IMR-90 (cell line): ENCODE data around the gene FAM161A. TPM values are rescaled to one million over a fixed set of nuclear protein-coding genes. Genes with fewer than 3 reads are reported as not detected.
"Not testable (repeated sequence)": the region's sequence is repeated elsewhere in the genome, so short reads cannot be mapped to it uniquely, and the experiment has no call there.

Source experiments
- ATAC-seq: fragments of 200-7000 bp; cut with Tn5 transposase; 2 replicates; pipeline ENCODE4 v1.9.1; 2020; ENCODE audit warnings: low read depth, mild to moderate bottlenecking, moderate library complexity
- BruUV-seq: library from RNA; stranded (reverse); fragments of 400-500 nt; replicated peaks from 2 replicates; lab custom pipeline; 2021; lab: Mats Ljungman, UMichigan
- CTCF ChIA-PET: fragments of 300-600 bp; formaldehyde crosslinking; extraction: SDS; loops from one replicate; lab custom pipeline; 2021; ENCODE audit warnings: antibody characterized with exemption; lab: Yijun Ruan, JAX
- POLR2A ChIA-PET: fragments of 300-600 bp; sonication (Branson Sonifier 250); formaldehyde crosslinking; loops from one replicate; lab custom pipeline; 2022; ENCODE audit warnings: antibody characterized with exemption; ENCODE audit not compliant: unreplicated experiment; lab: Charles Lee
- DNase-seq: peaks from one replicate; pipeline ENCODE4 v3.0.0; 2013
- H2AFZ ChIP-seq: replicated peaks from 2 replicates; pipeline ENCODE3; 2013; ENCODE audit warnings: low read length, mild to moderate bottlenecking; ENCODE audit not compliant: poor library complexity
- H2AK5ac ChIP-seq: 2 replicates; pipeline ENCODE4 v1.6.1; 2013; ENCODE audit warnings: low read depth, low read length, inconsistent platforms
- H2AK9ac ChIP-seq: replicated peaks from 2 replicates; pipeline ENCODE3; 2013; ENCODE audit warnings: mild to moderate bottlenecking, low read depth, low read length, moderate library complexity; ENCODE audit not compliant: poor library complexity
- H2BK120ac ChIP-seq: 2 replicates; pipeline ENCODE4 v1.6.1; 2013; ENCODE audit warnings: low read depth, low read length, inconsistent platforms
- H2BK15ac ChIP-seq: 3 replicates; pipeline ENCODE4 v1.6.1; 2013; ENCODE audit warnings: low read depth, low read length, inconsistent platforms
- H2BK20ac ChIP-seq: 2 replicates; pipeline ENCODE4 v1.6.1; 2013; ENCODE audit warnings: low read depth, mild to moderate bottlenecking, inconsistent platforms, low read length, moderate library complexity
- H2BK5ac ChIP-seq: 2 replicates; pipeline ENCODE4 v1.6.1; 2013; ENCODE audit warnings: mild to moderate bottlenecking, low read depth, low read length, inconsistent platforms; ENCODE audit not compliant: poor library complexity, severe bottlenecking
- H3K14ac ChIP-seq: replicated peaks from 2 replicates; pipeline ENCODE4 v1.6.1; 2013; ENCODE audit warnings: low read depth, low read length, inconsistent platforms
- H3K18ac ChIP-seq: 2 replicates; pipeline ENCODE4 v1.6.1; 2013; ENCODE audit warnings: low read depth, low read length, control low read depth
- H3K23ac ChIP-seq: 2 replicates; pipeline ENCODE4 v1.6.1; 2013; ENCODE audit warnings: low read depth, low read length, inconsistent platforms
- H3K27ac ChIP-seq: 2 replicates; pipeline ENCODE4 v1.5.1; 2013; ENCODE audit warnings: mild to moderate bottlenecking, control low read depth, low read length; ENCODE audit not compliant: insufficient read depth
- H3K27me3 ChIP-seq: 2 replicates; pipeline ENCODE4 v1.6.1; 2013; ENCODE audit warnings: low read length; ENCODE audit not compliant: control insufficient read depth, insufficient read depth
- H3K36me3 ChIP-seq: 2 replicates; pipeline ENCODE4 v1.6.1; 2013; ENCODE audit warnings: low read length, mixed read lengths; ENCODE audit not compliant: control insufficient read depth, insufficient read depth
- H3K4ac ChIP-seq: 2 replicates; pipeline ENCODE4 v1.6.1; 2013; ENCODE audit warnings: low read depth, low read length, inconsistent platforms
- H3K4me1 ChIP-seq: 2 replicates; pipeline ENCODE4 v1.6.1; 2013; ENCODE audit warnings: low read length, mixed read lengths; ENCODE audit not compliant: control insufficient read depth, insufficient read depth
- H3K4me2 ChIP-seq: 2 replicates; pipeline ENCODE4 v1.6.1; 2013; ENCODE audit warnings: low read depth, mild to moderate bottlenecking, control low read depth, low read length, moderate library complexity
- H3K4me3 ChIP-seq: 2 replicates; pipeline ENCODE4 v1.5.1; 2013; ENCODE audit warnings: low read depth, mild to moderate bottlenecking, control low read depth, low read length, moderate library complexity; ENCODE audit not compliant: insufficient read depth
- H3K56ac ChIP-seq: 2 replicates; pipeline ENCODE4 v1.6.1; 2013; ENCODE audit warnings: low read length, inconsistent platforms; ENCODE audit not compliant: insufficient read depth; ENCODE audit errors: extremely low read depth
- H3K79me1 ChIP-seq, 2 experiments: 2 replicates each; pipeline ENCODE4 v1.6.1; 2013; ENCODE audit warnings: low read length in 2 of 2, inconsistent platforms in 1 of 2, low read depth in 1 of 2
- H3K9ac ChIP-seq: 2 replicates; pipeline ENCODE4 v1.6.1; 2013; ENCODE audit warnings: low read depth, low read length, control low read depth
- H3K9me1 ChIP-seq: 2 replicates; pipeline ENCODE4 v1.6.1; 2013; ENCODE audit warnings: low read length, inconsistent platforms; ENCODE audit not compliant: insufficient read depth
- H3K9me3 ChIP-seq: 2 replicates; pipeline ENCODE4 v1.6.1; 2013; ENCODE audit warnings: low read length; ENCODE audit not compliant: control insufficient read depth, insufficient read depth
- H4K20me1 ChIP-seq: 2 replicates; pipeline ENCODE4 v1.6.1; 2013; ENCODE audit warnings: low read length, inconsistent platforms; ENCODE audit not compliant: insufficient read depth
- H4K5ac ChIP-seq: 2 replicates; pipeline ENCODE4 v1.6.1; 2013; ENCODE audit warnings: mild to moderate bottlenecking, low read depth, low read length, control low read depth
- H4K8ac ChIP-seq, 2 experiments: 2 replicates each; pipeline ENCODE4 v1.6.1; 2013; ENCODE audit warnings: low read depth in 2 of 2, low read length in 2 of 2, control low read depth in 1 of 2, inconsistent platforms in 1 of 2
- H4K91ac ChIP-seq: 2 replicates; pipeline ENCODE4 v1.6.1; 2013; ENCODE audit warnings: low read depth, low read length, inconsistent platforms; ENCODE audit not compliant: insufficient read depth
- BHLHE40 ChIP-seq: fragments of 150-350 bp; IDR thresholded peaks from 2 replicates; pipeline ENCODE4 v1.6.1; 2016; ENCODE audit warnings: mild to moderate bottlenecking, low read depth, low read length
- FOS ChIP-seq: fragments of 150-350 bp; IDR thresholded peaks from 2 replicates; pipeline ENCODE4 v1.6.1; 2016; ENCODE audit warnings: low read depth, low read length
- MAFK ChIP-seq: IDR thresholded peaks from 2 replicates; pipeline ENCODE4 v1.6.1; 2012; ENCODE audit warnings: low read depth, low read length, improper control_type of control experiment
- NFE2L2 ChIP-seq: fragments of 150-350 bp; IDR thresholded peaks from 2 replicates; pipeline ENCODE4 v1.6.1; 2016; ENCODE audit warnings: low read depth, mild to moderate bottlenecking, low read length
- WGBS, 2 experiments: methylation state at CpG; one replicate each; pipeline versions ENCODE4 v1.1.5 to v1.1.7; 2013; ENCODE audit warnings: missing lambda C conversion rate in 2 of 2; ENCODE audit not compliant: insufficient read length in 1 of 2; ENCODE audit errors: extremely low coverage in 2 of 2; 5-methylcytosine and 5-hydroxymethylcytosine counted together
- dilution Hi-C: fragments of 300-500 bp; cut with HindIII; formaldehyde crosslinking; loops from one replicate; pipeline ENCODE4 v1.14.3; 2018; ENCODE audit warnings: low sequenced_read_pairs; ENCODE audit not compliant: unreplicated experiment
- in situ Hi-C: fragments of 300-500 bp; cut with MboI; formaldehyde crosslinking; loops from 3 replicates; pipeline ENCODE4 v1.14.3; 2019; ENCODE audit warnings: low sequenced_read_pairs, inconsistent platforms, mixed read lengths
- intact Hi-C: fragments of 100-400 bp; cut with micrococcal nuclease; formaldehyde crosslinking; loops from 2 replicates; pipeline ENCODE4 v1.10.0; 2022
- polyA plus RNA-seq, 3 experiments: library from polyadenylated mRNA; depleted of rRNA; stranded (reverse); fragments of >200 nt; gene quantifications; 2 replicates each; pipeline ENCODE4 v1.2.3, GENCODE V29; 2012; ENCODE audit warnings: low replicate concordance in 1 of 3
- total RNA-seq: library from RNA; depleted of rRNA; stranded (reverse); fragments of >200 nt; gene quantifications from 2 replicates; pipeline ENCODE4 v1.2.3, GENCODE V29; 2012
- TF ChIP-seq, protein P1 (sequence below): conservative IDR thresholded peaks from 2 replicates; pipeline ENCODE4 v1.5.1; 2012; ENCODE audit warnings: mild to moderate bottlenecking, low read depth, low read length, improper control_type of control experiment

FAM161A gene
- total and polyA plus RNA-seq, 2 of the 4 experiments (the other 2 are of a cell fraction): 0.80 to 1.3 TPM

DNA sequence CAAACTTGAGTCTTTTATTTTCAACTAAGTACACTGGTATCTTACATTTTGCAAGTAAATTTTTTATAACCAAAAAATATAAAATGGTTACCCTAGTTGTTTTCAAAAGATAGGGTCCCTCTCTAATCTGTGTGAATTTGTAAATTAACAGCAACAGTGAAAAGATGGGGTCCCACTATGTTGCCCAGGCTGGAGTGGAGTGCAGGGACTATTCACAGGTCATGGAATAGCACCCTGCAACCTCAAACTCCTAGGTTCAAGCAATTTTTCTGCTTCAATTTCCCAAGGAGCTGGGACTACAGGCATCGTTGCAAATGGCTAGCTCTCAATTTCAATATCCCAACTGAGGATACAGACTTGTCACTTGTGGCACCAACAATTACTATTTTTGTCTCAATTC is 22.5 kb upstream of the FAM161A start:
- WGBS, 2 experiments: no CpG with 5 or more reads among the region's 1 CpG
- H2BK5ac ChIP-seq: no peak overlapping the region
- H2BK15ac ChIP-seq: no peak overlapping the region
- H3K9ac ChIP-seq: no peak overlapping the region
- ChIA-PET CTCF (no interaction called here), POLR2A (no interaction called here)
- H4K20me1 ChIP-seq: peaks cover 5% of the 10 kb centered on the region; the same call in 1 of the 2 replicates
- no peak overlapping the region for H4K91ac ChIP-seq
- H3K18ac ChIP-seq: no peak overlapping the region
- dilution Hi-C loops (no loop called here), intact Hi-C loops (no loop called here), in situ Hi-C loops (loop anchor here (5.0 kb wide), 1 partner anchor 364 kb away; no protein-coding TSS in a partner anchor)
- no TSS peak for BruUV-seq
- no peak overlapping the region for H2AK9ac ChIP-seq
- H4K8ac ChIP-seq: no peak overlapping the region
- H3K27me3 ChIP-seq: no peaks in the 10 kb centered on the region
- no peak overlapping the region for H3K56ac ChIP-seq
- peaks cover 22 to 26% of the 10 kb centered on the region in 2 experiments for H3K79me1 ChIP-seq
- no peak overlapping the region for H3K27ac ChIP-seq
- no peak overlapping the region for H3K4me3 ChIP-seq
- H3K36me3 ChIP-seq: peaks cover 66% of the 10 kb centered on the region
- H2BK120ac ChIP-seq: no peak overlapping the region
- ATAC-seq (no peak), DNase-seq (no peak)
- no peak overlapping the region for H4K5ac ChIP-seq
- no peaks in the 10 kb centered on the region for H3K9me1 ChIP-seq
- no peak overlapping the region for H2AFZ ChIP-seq
- no peak overlapping the region for H3K14ac ChIP-seq
- TF ChIP-seq NFE2L2: no peak
- TF ChIP-seq, protein P1, sequence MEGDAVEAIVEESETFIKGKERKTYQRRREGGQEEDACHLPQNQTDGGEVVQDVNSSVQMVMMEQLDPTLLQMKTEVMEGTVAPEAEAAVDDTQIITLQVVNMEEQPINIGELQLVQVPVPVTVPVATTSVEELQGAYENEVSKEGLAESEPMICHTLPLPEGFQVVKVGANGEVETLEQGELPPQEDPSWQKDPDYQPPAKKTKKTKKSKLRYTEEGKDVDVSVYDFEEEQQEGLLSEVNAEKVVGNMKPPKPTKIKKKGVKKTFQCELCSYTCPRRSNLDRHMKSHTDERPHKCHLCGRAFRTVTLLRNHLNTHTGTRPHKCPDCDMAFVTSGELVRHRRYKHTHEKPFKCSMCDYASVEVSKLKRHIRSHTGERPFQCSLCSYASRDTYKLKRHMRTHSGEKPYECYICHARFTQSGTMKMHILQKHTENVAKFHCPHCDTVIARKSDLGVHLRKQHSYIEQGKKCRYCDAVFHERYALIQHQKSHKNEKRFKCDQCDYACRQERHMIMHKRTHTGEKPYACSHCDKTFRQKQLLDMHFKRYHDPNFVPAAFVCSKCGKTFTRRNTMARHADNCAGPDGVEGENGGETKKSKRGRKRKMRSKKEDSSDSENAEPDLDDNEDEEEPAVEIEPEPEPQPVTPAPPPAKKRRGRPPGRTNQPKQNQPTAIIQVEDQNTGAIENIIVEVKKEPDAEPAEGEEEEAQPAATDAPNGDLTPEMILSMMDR: no peak
- no peak for TF ChIP-seq MAFK
- TF ChIP-seq FOS: no peak
- TF ChIP-seq BHLHE40: no peak
- no peak overlapping the region for H3K4ac ChIP-seq
- H3K9me3 ChIP-seq: no peaks in the 10 kb centered on the region
- no peaks in the 10 kb centered on the region for H3K4me1 ChIP-seq
- no peak overlapping the region for H2BK20ac ChIP-seq
- no peak overlapping the region for H3K23ac ChIP-seq
- H3K4me2 ChIP-seq: no peak overlapping the region
- no peak overlapping the region for H2AK5ac ChIP-seq

DNA sequence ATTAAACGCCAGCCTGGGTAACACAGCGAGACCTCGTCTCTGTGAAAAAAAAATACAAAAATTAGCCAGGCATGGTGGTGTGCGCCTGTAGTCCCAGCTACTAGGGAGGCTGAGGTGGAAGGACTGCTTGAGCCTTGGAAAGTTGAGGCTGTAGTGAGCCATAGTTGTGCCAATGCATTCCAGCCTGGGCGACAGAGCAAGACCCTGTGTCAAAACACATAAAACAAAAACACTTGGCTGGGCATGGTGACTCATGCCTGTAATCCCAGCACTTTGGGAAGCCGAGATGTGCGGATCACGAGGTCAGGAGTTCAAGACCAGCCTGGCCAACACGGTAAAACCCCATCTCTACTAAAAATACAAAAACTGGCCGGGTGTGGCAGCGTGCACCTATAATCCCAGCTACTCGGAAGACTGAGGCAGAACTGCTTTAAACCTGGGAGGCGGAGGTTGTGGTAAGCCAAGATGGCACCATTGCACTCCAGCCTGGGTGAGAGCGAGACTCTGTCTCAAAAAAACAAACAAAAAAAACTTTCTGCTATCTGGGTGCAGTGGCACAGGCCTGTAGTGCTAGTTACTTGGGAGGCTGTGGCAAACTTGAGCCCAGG is 12.7 kb upstream of the FAM161A start:
- H3K36me3 ChIP-seq: peaks cover 51% of the 10 kb centered on the region
- H3K27me3 ChIP-seq, H3K18ac ChIP-seq, H4K20me1 ChIP-seq, H2BK15ac ChIP-seq, H4K5ac ChIP-seq, H3K56ac ChIP-seq, H2AFZ ChIP-seq, dilution Hi-C loops, CTCF ChIA-PET, H4K8ac ChIP-seq, H3K9ac ChIP-seq, ATAC-seq, H3K79me1 ChIP-seq, H3K4me3 ChIP-seq, H3K9me1 ChIP-seq, H2AK5ac ChIP-seq, H2AK9ac ChIP-seq, H3K14ac ChIP-seq, H3K4me1 ChIP-seq, H2BK5ac ChIP-seq, H2BK20ac ChIP-seq, H4K91ac ChIP-seq, H3K9me3 ChIP-seq, BruUV-seq, H3K4me2 ChIP-seq, H3K23ac ChIP-seq, H3K27ac ChIP-seq, H3K4ac ChIP-seq, DNase-seq, H2BK120ac ChIP-seq, intact Hi-C loops, POLR2A ChIA-PET: not testable (repeated sequence)
- in situ Hi-C loops: loop anchor here (10.0 kb wide), 1 partner anchor 372 kb away; no protein-coding TSS in a partner anchor
- 100% methylated on average over 2 of the region's 14 CpGs; no CpG with 5 or more reads in 1 of the 2 experiments for WGBS, 2 experiments
